CD4-positive, alpha-beta T cell treated with Interferon alpha-2 for 1 hour (primary cell): ENCODE results near the gene HDGFL1.

Experiments
- DNase-seq, 2 donors: peaks; one replicate each; pipeline ENCODE4 v3.0.0-alpha.2; 2020 to 2022

The HDGFL1 gene

DNA sequence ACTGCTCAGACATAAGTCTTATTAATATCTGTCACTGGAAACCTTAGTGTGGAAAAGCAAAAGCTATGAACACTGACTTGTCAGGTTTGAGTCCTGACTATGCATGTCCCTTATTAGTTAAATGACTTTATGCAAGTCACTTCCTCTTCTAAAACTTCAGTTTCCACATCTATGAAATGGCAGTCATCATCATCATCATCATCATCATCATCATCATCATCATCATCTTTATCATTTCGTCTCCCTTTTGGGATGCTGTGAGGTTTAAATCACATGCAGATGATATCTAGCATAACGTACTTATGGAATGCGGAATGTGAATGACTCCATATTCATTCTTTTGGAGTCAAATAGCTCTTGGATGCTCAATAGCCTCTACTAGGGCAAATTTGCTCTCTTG is 24.5 kb downstream of the HDGFL1 start:
- no peak for DNase-seq

DNA sequence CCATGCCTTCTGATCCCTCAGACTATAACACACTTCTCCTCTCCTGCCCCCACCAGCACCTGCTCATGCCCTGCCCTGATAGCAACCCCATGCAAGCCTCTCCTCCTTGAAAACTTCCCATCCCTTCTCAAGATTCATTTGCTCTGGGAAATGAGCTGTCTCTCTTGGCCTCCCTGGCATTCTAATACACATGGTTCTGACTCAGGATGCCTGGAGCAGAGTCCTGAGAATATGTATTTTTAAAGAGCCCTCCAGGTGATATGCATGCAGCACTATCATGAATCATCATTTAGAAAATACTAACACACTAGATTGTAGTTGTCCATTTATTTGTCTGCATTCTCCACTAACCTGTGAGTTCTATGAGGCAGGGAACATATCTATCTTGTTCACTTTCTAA is 26.6 kb downstream of the HDGFL1 start:
- no peak for DNase-seq

DNA sequence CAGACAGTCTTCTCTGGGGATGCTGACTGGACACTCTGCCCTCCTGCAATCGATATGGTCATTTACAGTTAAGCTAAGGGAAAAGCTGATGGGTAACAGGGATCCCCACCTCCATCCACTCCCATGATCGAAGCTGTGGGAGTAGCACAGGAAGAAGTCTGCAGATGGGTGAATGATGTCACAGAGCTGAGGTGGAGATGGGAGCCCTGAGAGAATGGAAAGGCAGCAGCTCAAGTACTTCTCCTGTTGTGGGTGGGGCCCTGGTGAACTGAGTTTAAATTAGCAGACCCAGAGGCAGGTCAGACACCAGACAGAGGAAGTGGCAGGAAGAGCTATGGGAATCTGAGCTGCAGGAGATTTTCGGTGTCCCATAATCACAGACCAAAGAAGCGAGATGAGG is 29.0 kb downstream of the HDGFL1 start:
- DNase-seq: no peak

DNA sequence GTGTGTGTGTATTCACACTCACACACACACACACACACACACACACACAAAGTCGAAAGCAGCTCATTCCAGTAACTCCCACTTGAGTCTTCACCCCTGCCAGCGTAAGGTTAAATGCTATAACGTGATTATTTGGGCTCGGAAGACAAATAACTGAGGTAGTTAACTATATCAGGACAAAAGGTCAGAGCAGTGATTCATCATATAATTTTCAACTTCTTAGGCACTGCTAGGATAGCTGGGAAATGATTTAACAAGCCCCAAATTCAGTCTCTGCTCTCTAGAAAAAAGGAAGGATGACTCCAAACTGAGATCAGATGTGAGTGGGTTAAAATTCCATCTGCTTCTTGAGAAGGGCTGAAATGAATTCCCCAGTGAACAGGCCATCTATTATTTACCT is 30.7 kb downstream of the HDGFL1 start:
- no peak for DNase-seq

DNA sequence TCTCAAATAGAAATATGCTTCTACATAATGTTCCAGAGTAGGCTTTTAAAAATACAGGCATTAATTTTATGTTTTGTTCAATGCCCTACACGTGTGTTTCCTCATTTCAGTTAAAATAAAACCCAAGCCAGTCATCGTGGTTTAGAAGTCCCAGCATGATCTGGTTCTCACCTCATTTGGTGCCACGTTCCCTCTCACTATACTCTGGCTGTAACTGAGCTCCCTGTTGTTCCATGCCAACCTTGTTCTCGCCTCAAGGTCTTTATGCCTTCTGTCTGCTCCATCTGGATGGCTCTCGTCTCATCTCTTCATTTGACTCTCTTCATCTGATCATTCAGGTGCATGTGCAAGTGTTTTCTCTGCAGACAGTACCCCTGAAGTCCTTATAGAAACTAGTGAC is 32.6 kb downstream of the HDGFL1 start:
- DNase-seq: no peak

DNA sequence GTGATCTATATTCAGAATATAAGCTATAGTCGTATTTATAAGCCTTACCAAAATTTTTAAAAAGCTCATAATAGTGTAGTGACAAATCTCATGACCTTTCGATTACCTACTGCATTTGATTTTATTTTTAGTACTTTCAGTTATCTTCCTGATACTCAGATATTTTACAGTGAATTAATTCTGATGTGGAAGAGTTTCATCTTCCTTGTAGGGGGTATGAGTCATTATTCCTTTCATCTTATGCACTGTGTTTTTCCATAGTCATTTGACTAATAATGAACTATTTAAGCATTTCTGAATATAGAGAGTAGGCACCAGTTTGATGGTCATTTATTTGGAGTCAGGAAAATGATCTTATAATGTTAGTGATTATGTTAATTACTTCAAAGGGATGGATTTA is 36.4 kb downstream of the HDGFL1 start:
- no peak for DNase-seq

DNA sequence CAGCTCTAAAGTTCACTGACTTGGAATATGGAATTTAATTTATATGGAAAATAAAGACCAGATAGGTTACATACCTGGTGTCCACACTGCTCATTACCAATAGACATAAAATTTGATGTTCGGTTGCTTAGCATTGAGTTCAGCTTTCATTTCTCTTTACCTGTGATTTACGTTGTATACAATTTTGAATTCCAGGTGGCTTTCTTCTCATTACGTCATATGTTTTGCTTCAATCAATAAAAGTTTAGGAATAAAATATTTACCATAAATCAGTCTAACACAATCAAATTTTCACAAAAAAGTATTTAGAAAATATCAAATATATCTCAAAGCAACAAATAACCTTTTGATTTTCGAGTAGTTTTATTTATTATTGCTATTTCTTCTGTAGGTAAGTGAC is 40.8 kb downstream of the HDGFL1 start:
- no peak for DNase-seq

DNA sequence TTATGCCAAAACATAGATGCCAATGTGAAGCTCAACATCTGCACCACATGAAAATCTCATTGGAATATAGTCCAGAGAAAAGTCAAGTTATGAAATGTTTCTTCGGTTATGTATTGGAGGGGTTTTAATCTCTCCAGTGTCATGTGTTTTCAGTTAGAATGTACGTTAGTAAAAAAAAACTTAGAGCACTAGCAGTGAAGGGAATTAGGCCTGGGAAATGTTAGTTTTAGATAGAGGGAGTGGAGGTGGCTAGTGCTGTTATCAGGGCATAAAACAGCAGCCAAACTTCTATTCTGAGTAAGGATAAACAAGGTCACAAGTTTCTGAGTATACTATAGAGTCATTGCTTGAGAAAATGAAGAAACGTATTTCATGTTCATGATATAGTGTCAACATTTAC is 42.9 kb downstream of the HDGFL1 start:
- no peak for DNase-seq

DNA sequence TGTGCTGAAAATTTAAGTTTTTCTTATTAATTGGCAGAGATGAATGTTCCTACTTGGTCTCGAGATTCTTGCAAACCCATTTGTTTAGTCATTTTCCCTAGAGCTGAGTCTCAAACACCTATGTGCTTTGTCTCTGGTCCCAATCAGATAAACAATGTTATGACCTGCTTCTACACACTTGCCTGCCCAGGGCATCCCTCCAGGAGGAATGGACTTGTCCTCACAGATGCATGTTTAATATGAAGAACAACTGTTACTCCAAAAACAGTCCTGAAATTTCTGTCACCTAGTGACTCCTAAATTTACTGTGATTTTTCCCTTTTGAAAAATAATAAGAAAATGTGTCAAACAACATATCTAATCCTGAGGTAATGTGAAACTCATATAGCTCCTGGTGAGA is 43.7 kb downstream of the HDGFL1 start:
- no peak for DNase-seq

DNA sequence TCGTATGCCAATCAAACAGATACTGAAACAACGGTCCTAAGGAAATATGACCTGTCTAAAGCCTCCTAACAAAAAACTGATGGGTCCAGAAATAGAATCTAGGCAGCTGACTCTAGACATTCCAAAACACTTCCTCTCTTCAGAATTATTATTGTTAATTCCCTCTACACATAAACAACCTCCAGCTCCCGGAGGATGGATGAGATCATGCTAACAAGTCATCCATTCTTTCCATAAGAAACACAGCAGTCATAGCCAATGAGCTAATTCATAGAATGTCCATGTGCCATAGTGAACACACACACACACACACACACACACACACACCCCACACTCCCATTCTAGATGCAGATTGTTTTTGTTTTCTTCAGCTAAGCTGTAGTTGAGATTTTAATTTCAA is 44.3 kb downstream of the HDGFL1 start:
- DNase-seq: no peak

DNA sequence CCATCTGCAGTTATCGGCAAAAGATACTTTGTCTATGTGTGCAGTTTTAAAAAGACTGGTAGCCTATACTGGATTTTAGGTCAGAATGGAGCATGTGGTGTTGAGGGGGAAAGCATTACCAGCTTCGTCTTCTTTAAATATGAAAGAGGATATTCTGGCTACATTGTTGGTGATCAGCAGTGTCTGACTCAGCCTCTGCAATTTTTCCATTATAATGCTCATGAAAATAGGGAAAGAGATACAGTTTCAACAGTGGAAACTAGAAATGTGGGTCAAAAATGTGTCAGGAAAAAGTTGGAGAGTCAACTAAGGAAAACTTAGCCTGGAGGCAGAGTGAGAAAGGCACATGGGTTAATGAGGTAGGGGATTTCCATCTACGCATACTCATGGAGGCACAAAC is 45.2 kb downstream of the HDGFL1 start:
- DNase-seq: no peak

DNA sequence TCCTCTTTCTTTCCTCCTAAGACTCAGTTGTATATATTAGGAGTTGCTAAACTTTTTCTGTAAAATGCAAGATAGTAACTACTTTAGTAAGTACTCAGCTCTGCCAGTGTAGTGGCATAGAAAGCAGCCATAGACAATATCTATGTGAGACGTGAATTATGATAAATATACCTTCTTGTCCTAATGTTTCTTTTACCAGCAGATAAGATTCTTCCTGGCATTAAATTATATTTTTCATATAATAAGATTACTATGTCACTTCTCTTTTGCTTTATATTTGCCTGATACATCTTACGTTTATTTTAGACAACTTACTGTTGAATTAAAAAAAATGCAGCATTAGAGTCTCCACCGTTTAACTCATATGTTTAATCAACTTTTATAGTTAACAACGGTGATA is 51.7 kb downstream of the HDGFL1 start:
- no peak for DNase-seq
